HG03439 (cell line): ENCODE results near the gene SLC1A5.
"Not testable (repeated sequence)": the region's sequence is repeated elsewhere in the genome, so short reads cannot be mapped to it uniquely, and the experiment has no call there.

Experiments used
- ATAC-seq: cut with Tn5 transposase; IDR thresholded peaks from one replicate; pipeline ENCODE4 v1.9.1; 2021; ENCODE audit warnings: mild to moderate bottlenecking, moderate library complexity; ENCODE audit not compliant: unreplicated experiment

Gene SLC1A5

DNA sequence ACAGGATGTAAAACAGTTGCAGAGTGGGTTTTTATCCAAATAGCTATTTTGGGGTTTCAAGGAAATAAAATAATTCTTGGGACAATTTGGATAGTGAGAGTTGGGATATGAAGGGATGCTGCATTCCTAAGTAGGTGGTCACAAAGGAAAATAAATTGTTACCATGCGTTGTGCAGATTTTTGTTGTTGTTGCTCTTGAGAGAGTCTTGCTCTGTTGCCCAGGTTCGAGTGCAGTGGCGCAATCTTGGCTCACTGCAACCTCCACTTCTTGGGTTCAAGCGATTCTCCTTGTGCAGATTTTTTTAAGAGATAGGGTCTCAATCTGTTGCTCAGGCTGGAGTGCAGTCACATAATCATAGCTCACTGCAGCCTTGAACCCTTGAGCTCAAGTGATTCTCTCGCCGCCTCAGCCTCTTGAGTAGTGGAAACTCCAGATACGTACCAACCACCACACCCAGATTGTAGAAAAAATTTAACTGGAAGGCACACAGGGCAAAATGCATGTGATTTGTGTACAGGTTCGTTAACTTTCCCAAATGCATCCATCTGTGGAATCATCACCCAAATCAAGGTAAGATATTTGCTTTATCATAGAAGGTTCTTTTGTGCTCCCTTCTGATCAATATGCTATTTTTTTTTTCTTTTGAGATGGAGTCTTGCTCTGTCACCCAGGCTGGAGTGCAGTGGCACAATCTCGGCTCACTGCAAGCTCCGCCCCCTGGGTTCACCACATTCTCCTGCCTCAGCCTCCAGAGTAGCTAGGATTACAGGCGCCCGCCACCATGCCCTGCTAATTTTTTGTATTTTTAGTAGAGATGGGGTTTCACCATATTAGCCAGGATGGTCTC is 16.0 kb downstream of the SLC1A5 start:
- no peak for ATAC-seq

DNA sequence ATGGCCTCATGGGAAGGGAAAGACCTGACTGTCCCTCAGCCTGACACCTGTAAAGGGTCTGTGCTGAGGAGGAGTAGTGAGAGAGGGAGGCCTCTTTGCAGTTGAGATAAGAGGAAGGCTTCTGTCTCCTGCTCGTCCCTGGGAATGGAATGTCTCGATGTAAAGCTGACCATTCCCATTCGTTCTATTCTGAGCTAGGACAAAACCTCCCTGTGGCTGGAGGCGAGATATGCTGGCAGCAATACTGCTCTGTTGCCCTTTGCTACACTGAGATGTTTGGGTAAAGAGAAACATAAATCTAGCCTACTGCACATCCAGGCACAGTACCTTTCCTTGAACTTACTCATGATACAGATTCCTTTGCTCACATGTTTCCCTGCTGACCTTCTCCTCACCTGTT is 19.6 kb downstream of the SLC1A5 start:
- ATAC-seq = not testable (repeated sequence)

GRCh38 chr19:46766569-46767317 is 21.7 kb downstream of the SLC1A5 start:
- ATAC-seq = no peak

GRCh38 chr19:46764817-46765291 is 23.5 kb downstream of the SLC1A5 start:
- no peak for ATAC-seq

- no peak for ATAC-seq
Measured at GRCh38 chr19:46762245-46762890, 26.0 kb downstream of the SLC1A5 start.

DNA sequence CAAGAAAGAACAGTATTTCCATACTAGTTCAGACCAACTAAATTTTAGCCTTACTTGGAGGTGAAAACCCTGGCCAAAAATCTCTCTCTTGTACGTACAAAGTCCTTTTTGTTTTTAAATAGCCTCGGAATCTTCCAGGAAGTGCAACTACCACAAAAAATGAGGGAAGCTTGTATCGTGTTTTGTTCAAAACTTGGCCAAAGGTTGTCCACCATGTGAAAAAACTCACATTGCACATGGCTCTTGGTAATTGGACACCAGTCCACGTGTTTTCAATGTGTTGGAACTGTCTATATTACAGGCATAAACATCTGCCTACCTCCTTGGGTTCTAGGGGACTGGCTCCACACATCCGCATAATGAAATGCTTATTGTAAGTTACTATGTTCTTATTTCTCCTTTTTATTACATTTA is 27.0 kb downstream of the SLC1A5 start:
- ATAC-seq = no peak

DNA sequence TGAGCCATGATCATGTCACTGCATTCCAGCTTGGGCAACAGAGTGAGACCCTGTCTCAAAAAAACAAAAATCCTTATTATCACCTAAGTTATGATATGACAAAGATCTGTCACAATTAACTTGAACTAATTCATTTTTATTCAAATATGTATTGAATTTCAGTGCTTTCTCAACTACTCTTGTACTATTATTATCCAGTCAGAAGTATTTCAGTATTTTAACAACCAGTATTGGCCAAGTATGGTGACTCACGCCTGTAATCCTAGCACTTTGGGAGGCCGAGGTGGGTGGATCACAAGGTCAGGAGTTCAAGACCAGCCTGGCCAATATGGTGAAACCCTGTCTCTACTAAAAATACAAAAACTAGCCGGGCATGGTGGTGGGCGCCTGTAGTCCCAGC is 27.5 kb downstream of the SLC1A5 start:
- ATAC-seq = not testable (repeated sequence)

GRCh38 chr19:46760363-46760762 is 28.0 kb downstream of the SLC1A5 start:
- ATAC-seq = no peak

DNA sequence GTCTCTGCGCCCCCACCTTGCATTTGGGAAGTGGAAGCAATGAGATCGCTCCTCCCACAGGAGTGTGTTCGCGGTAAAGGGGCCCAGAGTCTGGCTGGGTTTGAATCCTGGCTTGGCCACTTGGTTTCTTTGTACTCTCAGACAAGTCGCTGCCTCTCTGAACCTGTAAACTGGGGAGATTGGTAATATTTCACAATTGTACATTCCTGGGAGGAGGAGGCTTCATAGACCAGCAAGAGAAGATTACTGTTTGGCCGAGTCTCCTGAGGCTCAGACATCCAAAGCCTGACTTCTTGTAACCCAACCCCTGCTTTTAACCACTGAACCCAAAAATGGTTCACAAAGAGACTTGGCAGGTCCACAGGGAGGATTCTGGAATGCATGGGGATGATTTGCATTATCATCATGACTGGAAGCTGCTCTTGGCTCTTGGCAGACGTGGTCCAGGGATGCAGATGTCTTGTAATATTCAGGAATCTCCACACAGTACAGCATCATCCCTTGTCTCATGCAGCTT is 28.5 kb downstream of the SLC1A5 start:
- no peak for ATAC-seq

DNA sequence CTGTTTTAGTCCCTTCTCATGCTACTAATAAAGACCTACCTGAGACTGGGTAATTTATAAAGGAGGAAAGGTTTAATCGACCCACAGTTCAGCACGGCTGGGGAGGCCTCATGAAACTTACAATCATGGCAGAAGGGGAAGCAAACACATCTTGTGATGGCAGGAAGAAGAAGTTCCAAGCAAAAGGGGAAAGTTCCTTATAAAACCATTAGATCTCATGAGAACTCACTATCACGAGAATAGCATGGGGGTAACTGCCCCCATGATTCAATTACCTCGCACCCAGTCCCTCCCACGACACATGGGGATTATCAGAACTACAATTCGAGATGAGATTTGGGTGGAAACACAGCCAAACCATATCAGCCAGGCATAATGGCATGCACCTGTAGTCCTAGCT is 29.2 kb downstream of the SLC1A5 start:
- no peak for ATAC-seq

- ATAC-seq = no peak
Measured at GRCh38 chr19:46756544-46756888, 31.9 kb downstream of the SLC1A5 start.

DNA sequence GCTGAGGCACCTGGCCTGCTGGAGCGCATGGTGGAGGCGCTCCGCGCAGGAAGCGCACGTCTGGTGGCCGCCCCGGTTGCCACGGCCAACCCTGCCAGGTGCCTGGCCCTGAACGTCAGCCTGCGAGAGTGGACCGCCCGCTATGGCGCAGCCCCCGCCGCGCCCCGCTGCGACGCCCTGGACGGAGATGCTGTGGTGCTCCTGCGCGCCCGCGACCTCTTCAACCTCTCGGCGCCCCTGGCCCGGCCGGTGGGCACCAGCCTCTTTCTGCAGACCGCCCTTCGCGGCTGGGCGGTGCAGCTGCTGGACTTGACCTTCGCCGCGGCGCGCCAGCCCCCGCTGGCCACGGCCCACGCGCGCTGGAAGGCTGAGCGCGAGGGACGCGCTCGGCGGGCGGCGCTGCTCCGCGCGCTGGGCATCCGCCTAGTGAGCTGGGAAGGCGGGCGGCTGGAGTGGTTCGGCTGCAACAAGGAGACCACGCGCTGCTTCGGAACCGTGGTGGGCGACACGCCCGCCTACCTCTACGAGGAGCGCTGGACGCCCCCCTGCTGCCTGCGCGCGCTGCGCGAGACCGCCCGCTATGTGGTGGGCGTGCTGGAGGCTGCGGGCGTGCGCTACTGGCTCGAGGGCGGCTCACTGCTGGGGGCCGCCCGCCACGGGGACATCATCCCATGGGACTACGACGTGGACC is 32.4 kb downstream of the SLC1A5 start:
- ATAC-seq = no peak

GRCh38 chr19:46755077-46755852 is 33.1 kb downstream of the SLC1A5 start:
- no peak for ATAC-seq

DNA sequence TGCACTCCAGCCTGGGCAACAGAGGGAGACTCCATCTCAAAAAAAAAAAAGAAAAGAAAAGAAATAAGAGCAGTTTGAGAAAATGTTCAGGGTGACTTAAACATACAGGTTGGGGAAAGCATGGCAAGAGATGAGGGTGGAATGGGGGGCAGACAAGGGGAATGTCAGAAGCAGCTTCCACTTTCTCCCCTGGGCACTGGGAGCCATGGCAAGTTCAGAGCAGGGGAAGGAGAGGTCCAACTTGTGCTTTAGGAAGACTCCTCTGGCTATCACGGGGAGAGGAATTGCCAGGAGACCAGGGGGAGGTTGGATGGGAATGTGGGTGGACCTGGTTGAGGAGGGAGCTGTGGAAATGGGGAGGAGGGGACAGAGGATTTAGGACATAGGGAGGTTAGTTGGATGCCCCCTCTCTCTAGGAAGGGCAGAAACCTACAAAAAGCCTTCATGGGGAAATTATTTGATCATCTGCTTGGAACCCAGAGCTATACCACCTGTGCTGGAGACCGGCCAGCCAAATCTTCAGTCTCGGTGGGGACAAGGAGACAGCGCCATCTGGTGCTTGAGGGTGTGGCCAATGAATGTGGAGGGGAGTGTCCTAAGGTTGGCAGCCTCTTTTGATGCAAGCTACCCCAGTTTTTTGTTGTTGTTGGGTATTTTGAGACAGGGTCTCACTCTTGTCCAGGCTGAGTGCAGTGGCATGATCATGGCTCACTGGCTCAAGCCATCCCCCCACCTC is 34.8 kb downstream of the SLC1A5 start:
- no peak for ATAC-seq

DNA sequence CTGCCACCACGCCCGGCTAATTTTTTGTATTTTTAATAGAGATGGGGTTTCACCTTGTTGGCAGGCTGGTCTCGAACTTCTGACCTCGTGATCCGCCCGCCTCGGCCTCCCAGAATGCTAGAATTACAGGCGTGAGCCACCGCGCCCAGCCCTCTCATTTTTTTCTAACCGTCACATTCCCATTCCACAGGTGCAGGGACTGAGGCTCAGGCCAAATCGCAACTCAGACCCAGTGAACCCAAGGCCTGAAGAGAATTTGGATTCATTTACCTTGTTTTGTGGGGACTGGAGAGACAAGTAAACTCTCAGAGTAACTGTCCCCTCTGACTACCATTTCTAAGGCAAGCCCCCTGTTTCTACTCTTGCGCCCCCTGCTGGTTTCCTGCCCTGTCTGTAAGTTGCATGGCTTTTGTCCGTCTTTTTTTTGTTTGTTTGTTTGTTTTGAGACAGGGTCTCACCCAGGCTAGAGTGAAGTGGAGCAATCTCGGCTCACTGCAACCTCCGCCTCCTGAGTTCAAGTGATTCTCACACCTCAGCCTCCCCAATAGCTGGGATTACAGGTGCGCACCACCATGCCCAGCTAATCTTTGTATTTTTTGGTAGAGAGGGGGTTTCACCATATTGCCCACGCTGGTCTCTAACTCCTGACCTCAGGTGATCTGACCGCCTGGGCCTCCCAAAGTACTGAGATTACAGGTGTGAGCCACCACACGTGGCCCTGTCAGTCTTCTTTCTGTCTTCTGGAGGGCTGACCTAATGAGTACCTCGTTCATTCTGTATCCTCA is 39.9 kb downstream of the SLC1A5 start:
- ATAC-seq = no peak

DNA sequence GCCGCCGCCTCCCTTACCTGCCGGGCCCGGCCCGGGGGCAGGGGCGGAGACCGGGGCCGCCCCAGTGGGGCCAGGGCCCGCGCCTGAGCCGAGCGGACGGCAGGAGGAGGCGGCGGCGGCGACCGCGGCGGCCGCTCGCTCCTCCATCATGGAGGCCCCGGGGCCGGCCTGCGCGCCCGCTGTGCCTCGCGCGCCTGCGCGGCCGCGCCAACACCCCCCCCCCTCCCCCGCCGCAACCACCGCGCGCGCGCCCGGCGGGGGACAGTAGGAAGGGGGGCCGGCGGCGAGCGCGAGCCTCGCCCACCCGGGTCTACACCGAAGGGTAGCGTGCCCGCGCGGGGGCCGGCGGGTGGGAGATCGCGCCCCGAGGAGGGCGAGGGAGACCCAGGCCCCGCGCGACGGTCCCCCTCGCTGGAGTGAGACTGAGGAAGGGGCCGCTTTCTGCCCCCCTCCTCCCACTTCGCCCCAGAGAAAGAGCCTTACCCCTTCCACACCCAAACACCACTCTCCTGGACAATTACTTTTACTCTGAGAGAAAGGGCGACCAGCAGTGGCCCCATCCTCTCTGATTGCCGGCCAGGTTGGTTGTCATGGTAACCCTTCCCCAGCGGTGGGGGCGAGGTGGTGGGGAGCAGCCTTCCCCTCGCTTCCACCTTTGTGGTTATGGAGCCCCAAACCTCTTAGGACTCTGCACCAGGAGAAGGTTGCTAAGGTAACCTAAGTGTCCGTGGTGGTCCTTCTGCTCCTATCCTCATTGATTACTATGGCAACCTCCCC is 41.9 kb downstream of the SLC1A5 start, which contains the start of gene STRN4:
Gene STRN4 (minus strand): TSS at position 170 of the 777 bp plus-strand sequence. CDS start 20 bp downstream, at position 150.
- ATAC-seq = no peak

DNA sequence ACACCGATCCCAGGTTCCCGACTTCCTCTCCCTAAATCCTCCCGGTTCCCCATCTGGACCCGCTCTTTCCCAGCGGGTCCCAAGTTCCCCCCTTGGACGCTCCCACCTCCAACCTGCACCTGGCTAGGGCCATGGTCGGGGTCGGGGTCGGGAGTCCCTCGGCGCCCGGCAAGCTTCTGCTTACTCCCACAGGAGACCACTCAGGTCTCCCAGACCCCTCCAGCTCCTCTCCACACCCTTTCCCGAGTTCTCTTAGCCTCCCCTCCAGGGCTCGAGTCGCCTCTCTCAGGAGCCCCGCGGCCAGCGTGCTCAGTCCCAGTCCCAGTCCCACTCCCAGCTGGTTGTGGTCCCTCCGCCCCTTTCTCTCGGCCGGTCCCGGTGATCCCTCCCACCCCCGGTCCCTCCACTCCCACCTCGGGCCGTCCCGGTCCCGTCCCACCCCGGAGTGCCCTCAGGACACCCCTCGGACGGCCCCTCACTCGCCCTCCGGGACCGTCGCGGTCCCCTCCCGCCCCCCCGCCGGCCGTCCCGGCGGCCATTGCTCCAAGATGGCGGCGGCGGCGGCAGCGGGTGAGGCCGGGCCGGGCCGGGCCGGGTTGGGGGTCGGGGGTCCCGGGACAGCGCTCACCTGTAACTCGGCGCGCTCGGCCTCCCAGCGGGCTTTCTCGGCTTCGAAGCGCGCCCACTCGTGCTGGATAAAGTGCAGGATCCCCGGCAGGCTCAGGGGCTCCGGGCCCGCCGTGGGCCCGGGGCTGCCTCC is 42.7 kb downstream of the SLC1A5 start, which contains the start of gene FKRP:
Gene FKRP (plus strand): TSS at position 537 of the 760 bp plus-strand sequence. CDS start 9,394 bp downstream, outside the sequence.
- ATAC-seq = no peak
